ENCODE results near the gene KIAA1755.

The KIAA1755 gene

DNA sequence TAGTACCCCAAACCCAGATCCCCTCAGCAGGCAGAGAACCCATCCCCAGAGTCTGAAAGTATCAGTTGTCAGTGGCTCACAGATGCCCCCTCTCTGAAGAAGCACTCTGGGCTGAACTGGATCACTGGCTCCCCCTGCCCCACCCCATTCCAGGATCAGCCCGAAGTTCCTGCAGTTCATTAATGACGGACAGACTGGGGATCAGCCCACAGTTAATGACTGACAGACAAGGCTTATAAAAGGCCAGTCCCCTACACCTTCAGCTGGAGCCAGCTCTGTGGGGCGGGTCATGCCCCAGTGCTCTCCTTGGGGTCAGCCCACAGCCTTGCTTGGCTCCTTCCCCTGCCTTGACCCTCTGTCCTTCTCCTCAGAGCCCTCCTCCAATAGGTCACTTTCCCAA, 21.7 kb downstream of the KIAA1755 start:
- no peak for DNase-seq

DNA sequence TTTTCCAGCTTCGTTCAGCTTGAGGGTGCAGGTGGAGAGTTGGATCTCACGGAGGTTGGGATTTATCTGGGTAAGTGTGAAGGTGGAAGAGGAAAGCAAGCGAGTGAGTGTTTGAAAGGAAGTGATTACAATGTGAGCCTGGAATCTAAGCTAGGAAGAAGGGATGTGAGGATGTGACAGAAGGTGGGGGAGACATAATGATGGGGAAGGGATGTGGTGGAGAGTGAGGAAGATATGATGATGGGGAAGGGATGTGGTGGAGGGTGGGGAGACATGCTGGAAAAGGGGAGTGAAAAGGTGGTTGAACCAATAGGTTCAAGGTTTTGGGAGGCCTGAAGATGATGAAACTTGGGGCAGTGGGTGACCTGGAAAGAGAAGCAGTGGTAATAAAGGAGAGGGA, 23.2 kb downstream of the KIAA1755 start:
- DNase-seq: no peak

DNA sequence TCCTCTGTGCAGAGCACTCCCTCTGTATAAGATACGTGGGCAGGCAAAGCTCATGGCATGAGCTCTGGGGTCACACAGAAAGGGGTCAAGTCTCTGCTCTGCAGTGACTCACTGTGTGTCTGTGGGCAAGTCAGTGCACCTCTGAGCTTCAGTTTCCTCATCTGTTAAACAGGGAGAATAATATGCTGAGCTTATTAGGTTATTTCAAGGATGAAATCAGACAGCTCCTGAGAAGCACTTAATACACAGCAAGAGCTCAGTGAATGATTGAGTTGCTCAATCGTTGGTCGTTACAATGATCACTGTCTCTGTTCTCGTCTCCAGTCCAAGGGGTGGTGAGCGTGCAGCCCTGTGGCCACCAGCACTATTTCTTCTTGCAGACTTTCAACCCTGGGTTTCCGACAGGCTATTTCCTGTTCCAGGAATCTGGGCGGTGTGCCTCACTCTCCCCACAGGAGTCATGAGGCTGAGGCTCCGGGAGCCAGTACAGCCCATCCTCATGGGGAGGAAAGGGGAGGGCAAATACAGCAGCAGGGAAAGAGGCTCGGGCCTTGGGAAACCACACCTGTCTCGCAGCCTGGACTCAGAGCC, 28.9 kb downstream of the KIAA1755 start:
- peak; percentile 63 for DNase-seq

DNA sequence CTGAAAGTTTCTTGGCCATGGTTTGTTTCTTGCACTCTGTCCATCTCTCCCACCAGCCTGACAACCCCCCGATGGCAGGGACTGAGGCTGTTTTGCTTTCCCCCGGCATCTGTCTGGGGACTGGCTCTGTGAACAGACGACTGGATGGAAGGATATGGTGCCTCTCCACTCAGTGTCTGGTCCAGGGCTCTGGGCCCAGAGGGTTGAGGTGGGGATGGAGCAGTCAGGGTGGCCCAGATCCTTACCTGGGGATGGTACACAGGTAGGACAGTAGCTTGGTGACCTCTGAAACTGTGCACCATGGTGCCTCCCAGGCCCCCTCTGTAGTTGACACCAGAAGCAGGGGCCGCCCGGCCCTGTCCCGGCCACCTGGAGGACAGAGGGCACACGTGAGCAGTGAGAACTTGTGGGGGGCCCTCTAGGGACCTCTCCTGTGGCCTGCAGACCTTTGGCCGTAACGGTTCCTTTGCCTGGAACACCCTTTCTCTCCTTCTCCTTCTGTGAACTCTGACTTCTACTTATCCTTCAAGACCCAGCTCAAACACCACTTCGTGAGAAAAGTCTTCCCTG, 29.5 kb downstream of the KIAA1755 start:
- DNase-seq: no peak

DNA sequence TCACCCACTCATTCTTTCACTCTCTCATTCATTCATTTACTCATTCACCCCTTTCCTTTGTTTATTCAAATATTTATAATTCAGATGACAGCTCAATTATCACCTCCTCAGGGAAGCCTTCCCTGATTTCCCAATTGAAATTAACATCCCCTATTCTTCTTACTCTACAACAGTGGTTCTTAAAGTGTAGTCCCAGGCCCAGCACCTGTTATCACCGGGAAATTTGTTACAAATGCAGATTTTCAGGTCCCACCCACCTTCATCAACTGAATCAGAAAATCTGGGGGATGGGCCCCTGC, 30.3 kb downstream of the KIAA1755 start:
- DNase-seq: no peak

DNA sequence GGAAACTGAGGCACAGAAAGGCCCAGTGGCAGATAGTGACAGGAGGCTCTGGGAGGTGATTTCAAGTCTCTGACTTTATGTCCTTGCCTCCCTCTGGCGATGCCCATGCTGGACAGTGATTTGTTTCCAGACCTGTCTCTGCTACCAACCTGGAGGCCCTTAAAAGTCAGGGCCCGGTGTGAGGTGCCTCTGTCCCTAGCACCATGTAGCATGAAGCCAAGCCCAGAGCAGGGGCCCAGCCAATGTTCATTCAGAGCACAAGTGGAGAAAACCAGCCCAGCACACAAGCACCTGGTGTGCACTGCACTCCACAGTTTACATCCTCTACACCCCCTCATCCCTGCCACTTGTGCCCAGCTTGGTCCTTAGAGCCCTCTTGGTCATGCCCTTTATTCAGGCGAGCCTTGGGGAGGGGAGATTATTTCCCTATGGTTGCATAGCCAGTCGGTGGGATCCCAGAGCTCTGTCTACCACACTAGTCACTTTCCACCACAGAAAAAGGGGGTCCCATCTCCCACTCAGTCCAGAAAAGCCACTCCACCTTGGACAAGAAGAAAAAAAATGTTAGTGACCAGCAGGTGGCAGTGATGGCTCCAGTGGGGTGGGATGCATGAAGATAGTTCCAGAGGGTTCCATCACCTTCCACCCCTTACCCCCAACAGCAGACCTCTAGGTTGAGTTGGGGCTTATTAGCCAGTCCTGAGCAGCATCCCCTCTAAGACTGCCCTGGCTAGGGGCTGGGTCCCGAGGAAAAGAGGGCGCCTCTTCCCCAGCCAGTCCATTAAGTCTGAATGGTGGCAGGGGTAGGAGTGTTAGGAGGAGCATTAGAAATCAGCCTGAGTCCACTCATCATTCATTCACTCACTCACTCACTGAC, 30.9 kb downstream of the KIAA1755 start:
- DNase-seq: no peak

DNA sequence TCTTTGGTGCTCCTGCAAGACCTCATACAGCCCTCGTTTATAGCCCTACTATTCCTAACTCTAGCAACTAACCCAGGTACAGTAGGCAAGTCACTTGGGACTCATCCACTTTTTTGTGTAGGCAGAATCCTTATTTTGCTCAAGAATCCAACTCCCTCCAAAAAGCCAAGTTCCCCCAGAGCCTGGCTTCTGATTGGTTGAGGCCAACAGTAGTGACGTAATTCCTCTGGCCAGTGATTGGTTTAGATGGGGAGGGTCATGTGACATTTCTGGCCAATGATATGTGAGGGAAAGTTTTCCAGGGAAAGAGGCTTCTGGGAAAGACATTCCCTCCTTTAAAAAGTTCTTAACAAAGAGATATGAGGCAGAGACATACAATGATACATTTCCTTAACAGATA, 32.1 kb downstream of the KIAA1755 start:
- DNase-seq: no peak

DNA sequence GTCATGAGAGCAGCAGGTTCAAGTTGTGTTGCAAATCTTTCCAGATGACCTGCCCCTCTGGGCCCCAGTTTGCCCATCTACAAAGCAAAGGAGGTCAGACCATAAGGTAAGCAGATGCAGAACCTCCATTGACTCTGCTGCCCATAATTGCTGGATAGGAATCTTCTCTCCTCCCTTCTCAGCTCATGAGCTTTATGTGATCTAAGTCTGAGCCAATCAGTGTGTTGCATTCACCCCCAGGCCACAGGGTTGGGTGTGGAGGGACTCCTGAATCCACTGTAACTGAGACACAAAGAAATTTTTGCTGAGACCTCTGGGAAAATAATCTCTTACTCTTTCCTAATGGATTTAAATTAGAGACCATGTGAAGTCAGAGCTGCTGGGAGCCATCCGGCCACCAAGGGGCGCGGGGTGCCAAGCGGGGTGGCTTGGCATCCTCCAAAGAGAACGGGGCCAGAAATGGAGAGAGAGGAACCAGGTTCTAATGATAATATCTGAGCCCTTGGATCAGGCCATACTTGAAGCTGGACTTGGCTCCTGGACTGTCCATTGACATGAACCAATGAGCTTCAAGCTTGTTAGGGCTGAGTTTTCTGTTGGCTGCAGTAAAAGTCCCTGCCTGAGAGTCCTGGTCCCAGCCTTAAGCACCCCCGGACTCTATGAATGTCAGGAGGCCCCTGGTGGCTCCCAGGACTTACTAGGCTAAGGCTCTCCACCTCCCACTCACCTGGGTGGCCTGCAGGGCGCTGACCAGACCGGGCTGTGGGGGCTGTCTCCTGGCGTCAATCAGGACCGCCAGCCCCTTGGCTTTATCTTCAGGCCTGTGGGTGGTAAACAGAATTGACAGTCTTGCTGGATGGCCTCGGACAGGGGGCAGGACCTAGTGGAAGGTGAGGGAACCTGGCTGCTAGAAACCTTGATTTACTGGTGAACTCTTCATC, 32.8 kb downstream of the KIAA1755 start:
- DNase-seq: no peak

DNA sequence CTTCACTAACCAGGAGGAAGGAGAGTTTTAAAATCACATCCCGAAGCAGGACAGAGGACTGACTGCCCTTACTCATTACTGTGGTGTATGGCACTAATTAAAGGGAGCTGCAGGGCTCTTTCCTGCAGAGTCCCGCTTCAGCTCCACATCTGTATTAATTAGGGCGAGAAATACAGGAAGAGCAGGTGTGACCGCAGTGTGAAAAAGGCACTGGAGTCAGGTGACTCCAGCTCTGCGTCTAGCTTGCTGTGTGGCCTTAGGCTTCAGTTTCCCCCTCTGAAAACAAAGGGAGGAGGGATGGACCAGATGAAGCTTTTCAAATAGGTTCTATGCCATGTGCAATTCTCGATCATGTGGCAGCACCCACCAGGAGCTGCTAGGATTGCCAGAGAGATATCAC, 34.0 kb downstream of the KIAA1755 start:
- no peak for DNase-seq

DNA sequence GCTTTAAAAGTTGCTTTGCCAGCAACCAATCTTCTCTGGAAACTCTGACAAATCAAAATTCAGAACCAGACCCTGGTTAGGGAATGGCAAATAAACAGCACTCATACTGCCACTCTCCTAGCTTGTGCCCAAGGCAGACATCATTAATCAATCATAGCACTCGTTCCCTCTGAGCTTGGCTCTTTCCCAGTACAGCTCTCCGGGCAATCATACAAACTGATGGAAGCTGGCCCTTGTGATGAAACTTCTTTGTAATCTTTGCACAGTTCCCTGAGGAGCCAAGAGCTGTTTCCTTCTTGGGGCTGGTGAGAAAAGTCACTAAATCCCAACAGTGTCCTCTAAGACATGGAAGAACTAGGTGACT, 34.7 kb downstream of the KIAA1755 start:
- no peak for DNase-seq

DNA sequence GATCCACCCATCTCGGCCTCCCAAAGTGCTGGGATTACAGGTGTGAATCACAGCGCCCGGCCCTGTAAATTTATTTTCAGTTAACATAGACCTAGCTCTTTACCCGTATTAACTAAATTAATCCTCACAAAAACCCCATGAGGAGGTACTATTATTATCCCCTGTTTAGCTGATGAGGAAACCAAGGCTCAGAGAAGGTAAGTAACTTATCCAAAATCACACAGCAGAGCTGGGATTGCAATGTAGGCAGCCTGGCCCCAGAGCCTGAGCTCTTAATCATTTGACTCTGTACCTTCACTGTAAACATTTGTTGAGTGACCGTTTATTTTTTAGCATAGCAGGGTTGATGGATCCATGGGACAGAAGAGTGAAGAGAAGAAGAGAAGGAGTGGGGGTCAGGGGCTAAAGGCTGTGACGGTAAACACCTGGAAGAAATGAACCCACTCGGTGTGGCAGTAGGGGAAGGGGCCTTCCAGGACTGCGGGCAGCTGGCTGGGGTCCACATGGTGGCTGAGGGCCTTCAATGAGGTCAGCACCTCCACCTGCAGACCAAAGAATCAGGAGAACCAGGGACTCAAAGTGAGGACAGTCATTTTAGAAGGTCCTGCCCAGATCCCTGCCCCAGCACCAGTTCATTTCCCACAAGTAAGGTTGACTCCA, 35.2 kb downstream of the KIAA1755 start:
- DNase-seq: no peak

DNA sequence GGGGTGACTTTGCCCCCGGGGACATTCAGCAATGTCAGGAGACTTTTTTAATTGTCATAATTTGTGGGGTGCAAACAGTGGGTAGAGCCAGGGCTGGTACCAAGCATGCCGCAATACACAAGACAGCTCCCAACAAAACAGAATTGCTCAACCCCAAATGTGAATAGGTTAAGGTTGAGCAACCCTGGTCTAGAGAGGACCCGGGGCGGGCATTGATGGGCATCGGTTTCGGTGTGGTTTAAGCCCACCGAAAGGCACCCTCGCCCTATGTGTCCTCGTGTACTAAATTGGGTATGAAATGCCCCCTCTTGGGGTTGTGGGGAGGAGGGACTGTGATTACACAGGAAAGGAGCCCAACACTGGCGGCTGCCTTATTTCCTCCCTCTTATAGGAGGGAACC, 36.0 kb downstream of the KIAA1755 start:
- no peak for DNase-seq

DNA sequence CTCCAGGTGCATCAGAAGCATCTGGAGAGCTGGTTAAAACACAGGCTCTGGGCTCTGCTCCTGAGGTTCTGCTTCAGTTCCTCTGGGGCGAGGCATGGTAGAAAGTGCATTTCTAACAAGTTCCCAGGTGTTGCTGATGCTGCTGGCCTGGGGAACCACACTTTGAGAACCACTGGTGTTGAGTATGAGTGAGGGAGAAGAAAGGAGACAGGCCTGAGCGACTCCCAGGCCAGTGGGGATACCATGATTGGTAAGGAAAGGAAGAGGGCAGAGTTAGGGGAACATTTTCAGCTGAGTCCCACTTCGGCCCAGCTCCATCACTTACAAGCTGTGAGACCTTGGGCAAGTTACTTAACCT, 36.8 kb downstream of the KIAA1755 start:
- DNase-seq: no peak

DNA sequence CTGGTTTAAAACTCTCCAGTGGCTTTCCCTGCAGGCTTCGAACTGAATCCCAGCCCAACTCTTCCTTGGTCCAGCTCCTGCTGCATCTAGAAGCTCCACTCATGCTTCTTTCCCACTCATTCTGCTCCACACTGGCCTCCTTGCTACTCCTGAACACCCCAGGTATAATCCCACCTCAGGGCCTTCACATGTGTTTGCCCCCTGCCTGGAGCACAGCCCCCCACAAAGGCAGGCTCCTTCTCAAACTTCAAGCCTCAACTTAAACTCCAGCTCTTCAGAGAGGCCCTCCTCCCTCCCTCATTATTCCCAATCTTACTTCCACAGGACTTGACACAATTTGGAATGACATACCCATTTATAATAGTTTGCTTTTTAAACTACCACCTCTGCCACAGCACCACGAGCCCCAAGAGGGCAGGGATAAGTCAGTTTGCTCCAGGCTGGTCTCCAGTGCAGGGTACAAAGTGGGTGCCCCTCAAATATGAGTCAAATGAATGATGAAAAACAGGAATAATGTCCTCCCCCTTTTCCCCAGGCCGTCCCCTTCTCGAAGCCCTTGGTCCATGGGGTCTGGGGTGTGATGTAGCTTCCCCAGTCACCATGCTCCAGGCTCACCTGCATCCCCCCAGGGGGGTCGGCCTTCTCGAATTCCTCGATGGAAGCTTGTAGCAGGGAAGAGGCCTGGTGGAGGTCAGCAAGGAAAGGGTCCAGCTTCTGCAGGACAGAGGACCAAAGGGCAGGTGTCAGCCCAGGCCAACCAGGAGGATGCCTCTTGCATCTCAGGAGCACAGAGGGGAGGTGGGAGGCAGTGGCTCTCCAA, 37.4 kb downstream of the KIAA1755 start:
- no peak for DNase-seq

DNA sequence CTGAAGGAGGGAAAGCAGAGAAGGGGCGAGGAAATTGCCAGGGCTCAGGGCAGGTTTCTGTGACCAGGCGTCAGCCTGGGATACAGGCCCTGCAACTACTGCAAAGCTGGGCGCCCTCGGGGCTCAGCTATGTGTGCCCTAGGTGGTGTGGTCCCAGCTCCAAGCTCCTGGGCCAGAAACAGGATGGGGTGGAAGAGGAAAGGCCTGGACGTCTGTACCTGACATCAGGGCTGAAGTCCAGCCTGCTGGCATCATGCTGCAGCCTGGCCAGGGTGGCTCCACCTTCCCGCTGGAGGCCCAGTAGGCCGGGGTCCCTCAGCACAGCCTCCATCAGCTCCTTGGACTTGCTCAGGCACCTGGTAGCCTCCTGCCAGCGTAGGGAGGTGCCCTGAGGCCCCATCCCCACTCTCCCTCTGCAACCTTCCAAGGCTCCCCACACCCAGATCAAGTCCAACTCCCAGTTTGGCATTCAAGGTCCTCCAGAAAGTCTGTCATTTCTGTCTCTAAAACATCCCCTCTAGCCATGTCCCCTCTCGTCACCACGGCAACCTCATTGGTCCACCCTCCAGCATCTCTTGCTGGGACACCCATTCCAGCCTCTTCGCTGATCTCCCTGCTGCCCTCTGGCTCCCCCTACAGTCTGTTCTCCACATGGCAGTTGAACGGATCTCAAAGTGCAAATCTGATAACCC, 38.2 kb downstream of the KIAA1755 start:
- no peak for DNase-seq

DNA sequence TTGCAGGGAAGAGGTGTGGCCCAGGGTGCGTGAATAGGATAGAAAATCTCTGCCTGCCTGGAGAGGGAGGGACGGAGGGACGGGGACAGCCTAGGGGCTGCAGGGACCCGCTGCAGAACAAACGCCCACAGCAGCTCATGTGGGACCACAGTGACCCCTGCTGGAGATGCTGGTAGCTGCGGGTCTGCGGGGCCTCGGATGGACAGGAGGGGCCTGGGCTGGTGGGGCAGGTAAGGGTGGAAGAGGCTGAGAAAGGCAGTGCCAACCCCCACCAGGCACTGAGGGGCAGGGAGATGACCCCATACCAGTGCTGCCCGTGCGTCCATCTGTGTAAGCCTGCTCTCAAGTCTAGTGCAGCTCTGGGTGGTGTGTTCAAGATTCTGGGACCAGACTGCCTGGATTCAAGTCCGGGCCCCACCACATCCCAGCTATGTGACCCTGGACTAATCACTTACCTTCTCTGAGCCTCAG, 39.4 kb downstream of the KIAA1755 start:
- DNase-seq: peak; percentile 74

DNA sequence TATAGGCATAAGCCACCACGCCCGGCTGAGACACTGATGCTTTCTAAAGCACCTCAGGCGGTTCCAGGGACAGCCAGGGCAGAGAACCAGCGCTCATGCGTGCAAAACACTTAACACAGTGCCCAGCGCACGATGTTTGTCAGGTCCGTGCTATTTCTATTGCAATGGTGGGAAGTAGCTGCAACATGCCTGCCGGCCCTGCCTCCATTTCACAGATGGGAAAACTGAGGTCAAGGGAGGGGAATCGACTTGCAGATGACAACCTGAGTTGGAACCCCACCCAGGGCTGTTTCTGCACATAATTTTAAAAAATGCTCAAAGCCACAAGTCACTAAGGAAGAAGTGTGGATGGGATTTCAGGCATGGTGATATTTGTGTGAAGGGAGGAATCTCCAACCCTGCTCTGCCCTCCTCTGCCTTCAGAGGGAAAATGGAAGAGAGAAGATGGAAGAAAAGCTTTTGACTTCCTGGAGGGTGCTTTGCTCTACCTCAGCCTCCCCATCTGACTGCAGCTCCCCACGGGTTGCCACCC, 39.9 kb downstream of the KIAA1755 start:
- no peak for DNase-seq

DNA sequence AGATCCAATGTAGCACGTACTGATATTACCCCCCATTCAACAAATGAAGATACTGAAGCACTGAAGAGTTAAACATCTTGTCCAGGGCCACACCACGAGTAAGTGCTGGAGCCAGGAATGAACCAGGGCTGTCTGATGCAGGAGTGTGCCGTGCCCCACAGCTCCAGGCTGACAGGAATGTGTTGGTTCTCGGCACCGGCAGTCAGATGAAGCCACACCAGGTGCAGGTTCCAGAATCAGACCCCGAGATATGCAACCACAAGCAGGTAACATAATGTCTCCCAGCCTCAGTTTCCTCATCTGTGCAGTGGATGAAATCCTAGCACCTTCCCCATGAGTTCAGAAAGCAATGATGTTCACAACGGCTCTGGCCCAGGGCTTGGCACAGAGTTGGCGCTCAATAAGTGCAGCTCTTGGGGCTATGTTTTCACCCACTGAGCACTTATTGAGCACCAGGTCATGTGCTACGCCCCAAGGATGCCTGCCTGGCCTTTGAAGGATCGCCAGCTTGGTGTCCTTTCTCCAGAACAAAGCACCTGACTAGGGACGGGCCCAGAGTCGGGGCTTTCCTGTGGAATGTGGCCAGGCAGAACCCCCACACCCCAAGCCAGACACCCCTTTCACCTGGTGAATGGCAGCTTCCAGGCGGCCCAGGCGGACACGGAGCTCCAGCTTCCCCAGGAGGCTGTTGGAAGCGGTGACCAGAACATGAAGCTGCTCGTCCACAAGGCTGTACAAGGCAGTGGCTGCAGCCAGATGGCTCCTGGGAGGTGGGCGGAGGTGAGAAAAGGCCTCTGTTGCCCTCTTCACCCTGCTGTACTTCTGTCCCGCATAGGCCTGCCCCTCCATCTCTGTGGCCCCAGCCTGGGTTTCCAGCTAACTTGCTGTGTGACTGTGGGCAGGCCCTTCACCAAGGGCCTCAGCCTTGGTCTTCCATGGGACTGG, 41.3 kb downstream of the KIAA1755 start:
- no peak for DNase-seq

DNA sequence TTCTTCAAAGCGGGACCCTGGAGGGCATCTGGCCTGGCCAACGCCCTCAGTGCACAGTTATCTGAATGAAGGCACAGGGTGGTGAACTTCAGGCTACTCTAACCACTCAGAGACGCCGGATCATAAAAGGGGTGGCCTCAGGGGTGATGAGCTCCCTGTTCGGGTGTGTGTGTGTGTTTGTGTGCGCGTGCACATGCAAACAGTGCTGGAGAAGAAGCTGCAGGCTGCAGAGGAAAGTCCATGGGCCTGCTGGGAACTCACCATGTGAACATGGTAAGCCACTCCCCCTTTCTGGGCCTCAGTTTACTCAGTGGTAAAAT, 42.0 kb downstream of the KIAA1755 start:
- DNase-seq: no peak

Data from left hindlimb (tissue), 1 donor.